Suprapubic skin (tissue), 3 donors: ENCODE measurements around the gene GIT1.

Experiments used
- CTCF ChIP-seq, 2 donors: fragments of 200-600 bp in 1 of 2; fragments of 450-650 bp in 1 of 2; sonication (generic) in 1 of 2; IDR thresholded peaks; one replicate each; pipeline ENCODE4 v1.5.1; 2016 to 2019; ENCODE audit warnings: antibody characterized with exemption in 2 of 2, mild to moderate bottlenecking in 1 of 2, moderate library complexity in 1 of 2
- POLR2A ChIP-seq, 2 donors: fragments of 450-650 bp; IDR thresholded peaks; one replicate each; pipeline ENCODE4 v1.6.1; 2017; ENCODE audit warnings: antibody characterized with exemption in 2 of 2, mild to moderate bottlenecking in 2 of 2, moderate library complexity in 2 of 2

DNA sequence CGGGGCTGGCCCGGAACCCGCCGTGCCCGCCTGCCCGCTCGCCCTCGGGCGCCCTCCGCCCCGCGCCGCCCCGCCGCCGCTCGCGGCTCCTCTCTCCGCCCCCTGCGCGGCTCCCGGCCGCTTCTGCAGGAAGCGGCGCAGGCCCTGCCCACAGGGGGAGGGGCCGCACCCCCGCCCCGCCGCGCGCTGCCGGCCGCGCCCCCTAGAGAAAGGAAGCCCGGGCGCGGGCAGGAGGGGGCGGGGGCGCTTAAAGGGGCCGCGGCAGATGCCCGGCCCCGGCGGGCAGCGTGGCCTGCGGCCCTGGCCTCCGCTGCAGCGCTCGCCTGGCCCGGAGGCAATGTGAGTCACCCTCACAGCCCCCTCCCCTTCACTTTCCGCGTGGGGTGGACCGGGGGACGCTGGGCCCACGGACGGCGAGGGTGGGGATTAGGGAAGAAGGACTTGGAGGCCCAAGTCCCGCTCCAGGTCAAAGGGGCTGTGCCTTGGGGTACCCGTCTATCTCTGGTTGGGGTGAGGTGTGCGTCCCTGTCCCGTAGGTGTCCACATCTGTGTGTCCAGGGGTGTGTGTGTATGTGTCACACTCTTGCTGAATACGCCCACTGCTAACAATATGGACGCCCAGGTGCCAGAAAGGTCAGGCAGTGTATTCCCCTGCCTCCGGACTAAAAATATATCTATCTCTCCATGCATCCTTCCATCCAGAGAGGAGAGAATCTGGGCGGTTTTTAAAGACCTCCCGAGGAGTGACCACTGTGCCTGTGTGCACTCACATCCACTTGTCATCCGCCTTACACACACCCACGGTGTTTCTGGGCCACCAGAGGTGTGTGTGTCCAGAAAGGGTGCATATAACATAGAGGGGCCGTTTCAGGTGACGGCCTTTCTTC lies at the start of gene GIT1:
- TF ChIP-seq POLR2A (IDR thresholded peaks at IDR 0.05) (peak in 1 of 2 donors; percentile 39), CTCF (IDR thresholded peaks at IDR 0.05) (no peak)
